GM23338 (cell line): ENCODE data around the gene ABL2. TPM values are rescaled to one million over a fixed set of nuclear protein-coding genes. Genes with fewer than 3 reads are reported as not detected.

Source experiments
- ATAC-seq: fragments of 200-7000 bp; cut with Tn5 transposase; 3 replicates; pipeline ENCODE4 v1.9.1; 2020
- DNase-seq: peaks from one replicate; pipeline ENCODE4 v3.0.0-alpha.2; 2015; ENCODE audit warnings: low spot score
- H2AFZ ChIP-seq: fragments of 200-600 bp; sonication (generic); 2 replicates; pipeline ENCODE4 v1.8.0; 2016; ENCODE audit warnings: antibody characterized with exemption, mild to moderate bottlenecking, moderate library complexity
- H3F3A ChIP-seq: fragments of 200-600 bp; sonication (generic); replicated peaks from 2 replicates; pipeline ENCODE4 v1.8.0; 2017; ENCODE audit warnings: antibody characterized with exemption, mixed run types, low read depth
- H3K27ac ChIP-seq: fragments of 200-600 bp; sonication (generic); 2 replicates; pipeline ENCODE4 v1.6.1; 2016; ENCODE audit warnings: low read depth
- H3K27me3 ChIP-seq: fragments of 200-600 bp; sonication (generic); 2 replicates; pipeline ENCODE4 v1.8.0; 2016; ENCODE audit warnings: mild to moderate bottlenecking, mixed run types, moderate library complexity; ENCODE audit not compliant: insufficient read depth
- H3K36me3 ChIP-seq: fragments of 200-600 bp; sonication (generic); 2 replicates; pipeline ENCODE4 v1.8.0; 2016; ENCODE audit warnings: mild to moderate bottlenecking; ENCODE audit not compliant: insufficient read depth
- H3K4me1 ChIP-seq: fragments of 200-600 bp; sonication (generic); 2 replicates; pipeline ENCODE4 v1.8.0; 2016; ENCODE audit warnings: mild to moderate bottlenecking, moderate library complexity; ENCODE audit not compliant: insufficient read depth
- H3K4me2 ChIP-seq: fragments of 200-600 bp; sonication (generic); 2 replicates; pipeline ENCODE4 v1.7.1; 2017; ENCODE audit warnings: mixed run types
- H3K4me3 ChIP-seq: fragments of 200-600 bp; sonication (generic); 2 replicates; pipeline ENCODE4 v1.6.1; 2016; ENCODE audit warnings: mixed run types
- H3K79me2 ChIP-seq: fragments of 200-600 bp; sonication (generic); replicated peaks from 2 replicates; pipeline ENCODE4 v1.8.0; 2017; ENCODE audit warnings: mild to moderate bottlenecking; ENCODE audit not compliant: insufficient read depth
- H3K9me2 ChIP-seq: fragments of 200-600 bp; sonication (generic); 2 replicates; pipeline ENCODE4 v1.8.0; 2017; ENCODE audit not compliant: insufficient read depth
- H4K20me1 ChIP-seq: fragments of 200-600 bp; sonication (generic); replicated peaks from 2 replicates; pipeline ENCODE4 v1.8.0; 2017; ENCODE audit warnings: mild to moderate bottlenecking; ENCODE audit not compliant: insufficient read depth
- H3K27ac Mint-ChIP-seq: 2 replicates; pipeline ENCODE4 v1.8.0; 2020; ENCODE audit warnings: inconsistent platforms, mild to moderate bottlenecking, moderate library complexity, mixed read lengths
- H3K27me3 Mint-ChIP-seq: 3 replicates; pipeline ENCODE4 v1.8.0; 2022; ENCODE audit warnings: low read depth, mild to moderate bottlenecking, moderate library complexity, mixed read lengths, inconsistent platforms; ENCODE audit not compliant: insufficient read depth, poor library complexity
- H3K36me3 Mint-ChIP-seq: 3 replicates; pipeline ENCODE4 v1.8.0; 2021; ENCODE audit warnings: low read depth, mild to moderate bottlenecking, inconsistent platforms, moderate library complexity, mixed read lengths
- H3K4me1 Mint-ChIP-seq: 3 replicates; pipeline ENCODE4 v1.8.0; 2020; ENCODE audit warnings: mild to moderate bottlenecking, inconsistent platforms, mixed read lengths
- H3K4me3 Mint-ChIP-seq: 3 replicates; pipeline ENCODE4 v1.8.0; 2021; ENCODE audit warnings: moderate library complexity, mild to moderate bottlenecking, inconsistent platforms, mixed read lengths
- H3K9me3 Mint-ChIP-seq: 3 replicates; pipeline ENCODE4 v1.8.0; 2020; ENCODE audit warnings: moderate library complexity, mild to moderate bottlenecking, inconsistent platforms, mixed read lengths
- CREB1 ChIP-seq: fragments of 250-450 bp; sonication (Bioruptor Pico); IDR thresholded peaks from 2 replicates; pipeline ENCODE4 v1.5.0; 2020; ENCODE audit warnings: low read depth, mild to moderate bottlenecking, moderate library complexity
- EZH2 ChIP-seq: fragments of 200-600 bp; sonication (generic); IDR thresholded peaks from one replicate; pipeline ENCODE4 v1.8.0; 2017; ENCODE audit warnings: antibody characterized with exemption, mild to moderate bottlenecking, low read depth; ENCODE audit not compliant: unreplicated experiment
- EZH2phosphoT487 ChIP-seq: fragments of 200-600 bp; sonication (generic); IDR thresholded peaks from one replicate; pipeline ENCODE4 v1.8.1; 2018; ENCODE audit warnings: antibody characterized with exemption; ENCODE audit not compliant: unreplicated experiment
- JUNB ChIP-seq: IDR thresholded peaks from one replicate; pipeline ENCODE4 v1.6.1; 2016; ENCODE audit warnings: antibody characterized with exemption; ENCODE audit not compliant: unreplicated experiment
- NANOG ChIP-seq: IDR thresholded peaks from 2 replicates; pipeline ENCODE4 v1.6.1; 2016; ENCODE audit warnings: antibody characterized with exemption, borderline replicate concordance
- POLR2AphosphoS5 ChIP-seq: IDR thresholded peaks from 2 replicates; pipeline ENCODE4 v1.6.1; 2016; ENCODE audit warnings: antibody characterized with exemption, low read depth
- STAT1 ChIP-seq: IDR thresholded peaks from one replicate; pipeline ENCODE4 v1.6.1; 2016; ENCODE audit warnings: antibody characterized with exemption; ENCODE audit not compliant: unreplicated experiment
- ZNF114 ChIP-seq: fragments of 250-450 bp; sonication (Bioruptor Pico); IDR thresholded peaks from 2 replicates; pipeline ENCODE4 v1.5.0; 2020; ENCODE audit warnings: mild to moderate bottlenecking, moderate library complexity
- ZNF331 ChIP-seq: fragments of 250-450 bp; sonication (Bioruptor Pico); IDR thresholded peaks from 2 replicates; pipeline ENCODE4 v1.5.0; 2020; ENCODE audit warnings: low read depth, mild to moderate bottlenecking, moderate library complexity
- polyA plus RNA-seq: library from polyadenylated mRNA; unstranded; fragments of >200 nt; fragmentation: Nextera tagmentation; extraction: Ambion mirVana; gene quantifications from 2 replicates; pipeline ENCODE4 v1.2.1, GENCODE V29; 2016
- total RNA-seq: library from RNA; depleted of rRNA; stranded (reverse); fragments of >200 nt; shearing (Covaris generic); gene quantifications from 2 replicates; pipeline ENCODE4 v1.2.3, GENCODE V29; 2014
- TF ChIP-seq, protein P1 (sequence below), 2 experiments: fragments of 200-600 bp in 1 of 2; sonication (generic) in 1 of 2; conservative IDR thresholded peaks; 2 replicates each; pipeline versions ENCODE4 v1.5.1 to v1.6.1; 2016 to 2017; ENCODE audit warnings: antibody characterized with exemption in 2 of 2, low read depth in 2 of 2, mild to moderate bottlenecking in 2 of 2, moderate library complexity in 1 of 2
- TF ChIP-seq, protein P2 (sequence below): IDR thresholded peaks from one replicate; pipeline ENCODE4 v1.6.1; 2018; ENCODE audit warnings: antibody characterized with exemption; ENCODE audit not compliant: unreplicated experiment
- TF ChIP-seq, protein P3 (sequence below): IDR thresholded peaks from 2 replicates; pipeline ENCODE4 v1.6.1; 2016; ENCODE audit warnings: antibody characterized with exemption
- TF ChIP-seq, protein P4 (sequence below): fragments of 250-450 bp; sonication (Bioruptor Pico); IDR thresholded peaks from 2 replicates; pipeline ENCODE4 v1.5.0; 2020; ENCODE audit warnings: mild to moderate bottlenecking, moderate library complexity

Gene ABL2
- total and polyA plus RNA-seq, 2 experiments from 2014 or later: 5.8 to 22.7 TPM

DNA sequence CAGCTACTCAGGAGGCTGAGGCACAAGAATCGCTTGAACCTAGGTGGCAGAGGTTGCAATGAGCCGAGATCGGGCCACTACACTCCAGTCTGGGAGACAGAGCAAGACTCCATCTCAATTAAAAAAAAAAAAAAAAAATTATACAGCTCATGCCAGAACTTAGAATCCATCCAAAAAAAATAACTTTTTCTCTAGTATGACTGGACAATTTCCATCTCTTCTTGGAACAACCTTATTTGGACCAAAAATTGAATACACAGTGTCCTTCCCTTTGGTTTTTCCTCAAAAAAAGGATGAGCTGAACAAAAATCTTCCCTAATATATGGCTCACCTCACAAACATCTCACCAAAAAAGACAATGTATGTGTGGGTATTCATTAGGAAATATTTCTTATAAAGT lies 73.9 kb downstream of the ABL2 start:
- no peaks in the 10 kb centered on the region for H3K36me3 ChIP-seq
- H3K27ac ChIP-seq: no peak overlapping the region
- Mint-ChIP-seq H3K27ac (no peak overlapping the region), H3K9me3 (no peaks in the 10 kb centered on the region), H3K36me3 (no peaks in the 10 kb centered on the region), H3K4me3 (no peak overlapping the region), H3K27me3 (no peaks in the 10 kb centered on the region), H3K4me1 (no peaks in the 10 kb centered on the region; the same call in 2 of the 3 replicates)
- H3K4me3 ChIP-seq: no peak overlapping the region
- DNase-seq (no peak), ATAC-seq (no peak)
- H4K20me1 ChIP-seq: peaks cover 2% of the 10 kb centered on the region; the same call in 1 of the 2 replicates
- no peak overlapping the region for H3K4me2 ChIP-seq
- H3K4me1 ChIP-seq: no peaks in the 10 kb centered on the region
- no peaks in the 10 kb centered on the region for H3K9me2 ChIP-seq
- TF ChIP-seq EZH2phosphoT487 (no peak), JUNB (no peak), ZNF331 (no peak), EZH2 (no peak), STAT1 (no peak), CREB1 (CRISPR knock-in tag) (no peak), POLR2AphosphoS5 (no peak), NANOG (no peak), ZNF114 (no peak)
- TF ChIP-seq, protein P1, sequence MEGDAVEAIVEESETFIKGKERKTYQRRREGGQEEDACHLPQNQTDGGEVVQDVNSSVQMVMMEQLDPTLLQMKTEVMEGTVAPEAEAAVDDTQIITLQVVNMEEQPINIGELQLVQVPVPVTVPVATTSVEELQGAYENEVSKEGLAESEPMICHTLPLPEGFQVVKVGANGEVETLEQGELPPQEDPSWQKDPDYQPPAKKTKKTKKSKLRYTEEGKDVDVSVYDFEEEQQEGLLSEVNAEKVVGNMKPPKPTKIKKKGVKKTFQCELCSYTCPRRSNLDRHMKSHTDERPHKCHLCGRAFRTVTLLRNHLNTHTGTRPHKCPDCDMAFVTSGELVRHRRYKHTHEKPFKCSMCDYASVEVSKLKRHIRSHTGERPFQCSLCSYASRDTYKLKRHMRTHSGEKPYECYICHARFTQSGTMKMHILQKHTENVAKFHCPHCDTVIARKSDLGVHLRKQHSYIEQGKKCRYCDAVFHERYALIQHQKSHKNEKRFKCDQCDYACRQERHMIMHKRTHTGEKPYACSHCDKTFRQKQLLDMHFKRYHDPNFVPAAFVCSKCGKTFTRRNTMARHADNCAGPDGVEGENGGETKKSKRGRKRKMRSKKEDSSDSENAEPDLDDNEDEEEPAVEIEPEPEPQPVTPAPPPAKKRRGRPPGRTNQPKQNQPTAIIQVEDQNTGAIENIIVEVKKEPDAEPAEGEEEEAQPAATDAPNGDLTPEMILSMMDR (conservative IDR thresholded peaks at IDR 0.05; ENCODE audit: low read depth in 2 of 2): no peak
- TF ChIP-seq, protein P2, sequence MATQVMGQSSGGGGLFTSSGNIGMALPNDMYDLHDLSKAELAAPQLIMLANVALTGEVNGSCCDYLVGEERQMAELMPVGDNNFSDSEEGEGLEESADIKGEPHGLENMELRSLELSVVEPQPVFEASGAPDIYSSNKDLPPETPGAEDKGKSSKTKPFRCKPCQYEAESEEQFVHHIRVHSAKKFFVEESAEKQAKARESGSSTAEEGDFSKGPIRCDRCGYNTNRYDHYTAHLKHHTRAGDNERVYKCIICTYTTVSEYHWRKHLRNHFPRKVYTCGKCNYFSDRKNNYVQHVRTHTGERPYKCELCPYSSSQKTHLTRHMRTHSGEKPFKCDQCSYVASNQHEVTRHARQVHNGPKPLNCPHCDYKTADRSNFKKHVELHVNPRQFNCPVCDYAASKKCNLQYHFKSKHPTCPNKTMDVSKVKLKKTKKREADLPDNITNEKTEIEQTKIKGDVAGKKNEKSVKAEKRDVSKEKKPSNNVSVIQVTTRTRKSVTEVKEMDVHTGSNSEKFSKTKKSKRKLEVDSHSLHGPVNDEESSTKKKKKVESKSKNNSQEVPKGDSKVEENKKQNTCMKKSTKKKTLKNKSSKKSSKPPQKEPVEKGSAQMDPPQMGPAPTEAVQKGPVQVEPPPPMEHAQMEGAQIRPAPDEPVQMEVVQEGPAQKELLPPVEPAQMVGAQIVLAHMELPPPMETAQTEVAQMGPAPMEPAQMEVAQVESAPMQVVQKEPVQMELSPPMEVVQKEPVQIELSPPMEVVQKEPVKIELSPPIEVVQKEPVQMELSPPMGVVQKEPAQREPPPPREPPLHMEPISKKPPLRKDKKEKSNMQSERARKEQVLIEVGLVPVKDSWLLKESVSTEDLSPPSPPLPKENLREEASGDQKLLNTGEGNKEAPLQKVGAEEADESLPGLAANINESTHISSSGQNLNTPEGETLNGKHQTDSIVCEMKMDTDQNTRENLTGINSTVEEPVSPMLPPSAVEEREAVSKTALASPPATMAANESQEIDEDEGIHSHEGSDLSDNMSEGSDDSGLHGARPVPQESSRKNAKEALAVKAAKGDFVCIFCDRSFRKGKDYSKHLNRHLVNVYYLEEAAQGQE: no peak
- TF ChIP-seq, protein P3, sequence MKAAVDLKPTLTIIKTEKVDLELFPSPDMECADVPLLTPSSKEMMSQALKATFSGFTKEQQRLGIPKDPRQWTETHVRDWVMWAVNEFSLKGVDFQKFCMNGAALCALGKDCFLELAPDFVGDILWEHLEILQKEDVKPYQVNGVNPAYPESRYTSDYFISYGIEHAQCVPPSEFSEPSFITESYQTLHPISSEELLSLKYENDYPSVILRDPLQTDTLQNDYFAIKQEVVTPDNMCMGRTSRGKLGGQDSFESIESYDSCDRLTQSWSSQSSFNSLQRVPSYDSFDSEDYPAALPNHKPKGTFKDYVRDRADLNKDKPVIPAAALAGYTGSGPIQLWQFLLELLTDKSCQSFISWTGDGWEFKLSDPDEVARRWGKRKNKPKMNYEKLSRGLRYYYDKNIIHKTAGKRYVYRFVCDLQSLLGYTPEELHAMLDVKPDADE: no peak
- TF ChIP-seq, protein P4, sequence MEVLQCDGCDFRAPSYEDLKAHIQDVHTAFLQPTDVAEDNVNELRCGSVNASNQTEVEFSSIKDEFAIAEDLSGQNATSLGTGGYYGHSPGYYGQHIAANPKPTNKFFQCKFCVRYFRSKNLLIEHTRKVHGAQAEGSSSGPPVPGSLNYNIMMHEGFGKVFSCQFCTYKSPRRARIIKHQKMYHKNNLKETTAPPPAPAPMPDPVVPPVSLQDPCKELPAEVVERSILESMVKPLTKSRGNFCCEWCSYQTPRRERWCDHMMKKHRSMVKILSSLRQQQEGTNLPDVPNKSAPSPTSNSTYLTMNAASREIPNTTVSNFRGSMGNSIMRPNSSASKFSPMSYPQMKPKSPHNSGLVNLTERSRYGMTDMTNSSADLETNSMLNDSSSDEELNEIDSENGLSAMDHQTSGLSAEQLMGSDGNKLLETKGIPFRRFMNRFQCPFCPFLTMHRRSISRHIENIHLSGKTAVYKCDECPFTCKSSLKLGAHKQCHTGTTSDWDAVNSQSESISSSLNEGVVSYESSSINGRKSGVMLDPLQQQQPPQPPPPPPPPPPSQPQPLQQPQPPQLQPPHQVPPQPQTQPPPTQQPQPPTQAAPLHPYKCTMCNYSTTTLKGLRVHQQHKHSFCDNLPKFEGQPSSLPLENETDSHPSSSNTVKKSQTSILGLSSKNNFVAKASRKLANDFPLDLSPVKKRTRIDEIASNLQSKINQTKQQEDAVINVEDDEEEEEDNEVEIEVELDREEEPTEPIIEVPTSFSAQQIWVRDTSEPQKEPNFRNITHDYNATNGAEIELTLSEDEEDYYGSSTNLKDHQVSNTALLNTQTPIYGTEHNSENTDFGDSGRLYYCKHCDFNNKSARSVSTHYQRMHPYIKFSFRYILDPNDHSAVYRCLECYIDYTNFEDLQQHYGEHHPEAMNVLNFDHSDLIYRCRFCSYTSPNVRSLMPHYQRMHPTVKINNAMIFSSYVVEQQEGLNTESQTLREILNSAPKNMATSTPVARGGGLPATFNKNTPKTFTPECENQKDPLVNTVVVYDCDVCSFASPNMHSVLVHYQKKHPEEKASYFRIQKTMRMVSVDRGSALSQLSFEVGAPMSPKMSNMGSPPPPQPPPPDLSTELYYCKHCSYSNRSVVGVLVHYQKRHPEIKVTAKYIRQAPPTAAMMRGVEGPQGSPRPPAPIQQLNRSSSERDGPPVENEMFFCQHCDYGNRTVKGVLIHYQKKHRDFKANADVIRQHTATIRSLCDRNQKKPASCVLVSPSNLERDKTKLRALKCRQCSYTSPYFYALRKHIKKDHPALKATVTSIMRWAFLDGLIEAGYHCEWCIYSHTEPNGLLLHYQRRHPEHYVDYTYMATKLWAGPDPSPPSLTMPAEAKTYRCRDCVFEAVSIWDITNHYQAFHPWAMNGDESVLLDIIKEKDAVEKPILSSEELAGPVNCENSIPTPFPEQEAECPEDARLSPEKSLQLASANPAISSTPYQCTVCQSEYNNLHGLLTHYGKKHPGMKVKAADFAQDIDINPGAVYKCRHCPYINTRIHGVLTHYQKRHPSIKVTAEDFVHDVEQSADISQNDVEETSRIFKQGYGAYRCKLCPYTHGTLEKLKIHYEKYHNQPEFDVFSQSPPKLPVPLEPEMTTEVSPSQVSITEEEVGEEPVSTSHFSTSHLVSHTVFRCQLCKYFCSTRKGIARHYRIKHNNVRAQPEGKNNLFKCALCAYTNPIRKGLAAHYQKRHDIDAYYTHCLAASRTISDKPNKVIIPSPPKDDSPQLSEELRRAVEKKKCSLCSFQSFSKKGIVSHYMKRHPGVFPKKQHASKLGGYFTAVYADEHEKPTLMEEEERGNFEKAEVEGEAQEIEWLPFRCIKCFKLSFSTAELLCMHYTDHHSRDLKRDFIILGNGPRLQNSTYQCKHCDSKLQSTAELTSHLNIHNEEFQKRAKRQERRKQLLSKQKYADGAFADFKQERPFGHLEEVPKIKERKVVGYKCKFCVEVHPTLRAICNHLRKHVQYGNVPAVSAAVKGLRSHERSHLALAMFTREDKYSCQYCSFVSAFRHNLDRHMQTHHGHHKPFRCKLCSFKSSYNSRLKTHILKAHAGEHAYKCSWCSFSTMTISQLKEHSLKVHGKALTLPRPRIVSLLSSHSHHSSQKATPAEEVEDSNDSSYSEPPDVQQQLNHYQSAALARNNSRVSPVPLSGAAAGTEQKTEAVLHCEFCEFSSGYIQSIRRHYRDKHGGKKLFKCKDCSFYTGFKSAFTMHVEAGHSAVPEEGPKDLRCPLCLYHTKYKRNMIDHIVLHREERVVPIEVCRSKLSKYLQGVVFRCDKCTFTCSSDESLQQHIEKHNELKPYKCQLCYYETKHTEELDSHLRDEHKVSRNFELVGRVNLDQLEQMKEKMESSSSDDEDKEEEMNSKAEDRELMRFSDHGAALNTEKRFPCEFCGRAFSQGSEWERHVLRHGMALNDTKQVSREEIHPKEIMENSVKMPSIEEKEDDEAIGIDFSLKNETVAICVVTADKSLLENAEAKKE (CRISPR knock-in tag): no peak
- H3F3A ChIP-seq: no peaks in the 10 kb centered on the region
- no peak overlapping the region for H2AFZ ChIP-seq
- no peaks in the 10 kb centered on the region for H3K27me3 ChIP-seq
- peaks cover 58% of the 10 kb centered on the region for H3K79me2 ChIP-seq
